Dermis lymphatic vessel endothelial cell (primary cell): ENCODE results near the gene TCF19. TPM values are rescaled to one million over a fixed set of nuclear protein-coding genes. Genes with fewer than 3 reads are reported as not detected.

Source experiments
- total RNA-seq: library from RNA; depleted of rRNA; stranded (reverse); fragments of >200 nt; gene quantifications from 2 replicates; pipeline ENCODE4 v1.2.1, GENCODE V29; 2014

The TCF19 gene
- 4.4 and 8.8 TPM in 2 replicates for total RNA-seq

DNA sequence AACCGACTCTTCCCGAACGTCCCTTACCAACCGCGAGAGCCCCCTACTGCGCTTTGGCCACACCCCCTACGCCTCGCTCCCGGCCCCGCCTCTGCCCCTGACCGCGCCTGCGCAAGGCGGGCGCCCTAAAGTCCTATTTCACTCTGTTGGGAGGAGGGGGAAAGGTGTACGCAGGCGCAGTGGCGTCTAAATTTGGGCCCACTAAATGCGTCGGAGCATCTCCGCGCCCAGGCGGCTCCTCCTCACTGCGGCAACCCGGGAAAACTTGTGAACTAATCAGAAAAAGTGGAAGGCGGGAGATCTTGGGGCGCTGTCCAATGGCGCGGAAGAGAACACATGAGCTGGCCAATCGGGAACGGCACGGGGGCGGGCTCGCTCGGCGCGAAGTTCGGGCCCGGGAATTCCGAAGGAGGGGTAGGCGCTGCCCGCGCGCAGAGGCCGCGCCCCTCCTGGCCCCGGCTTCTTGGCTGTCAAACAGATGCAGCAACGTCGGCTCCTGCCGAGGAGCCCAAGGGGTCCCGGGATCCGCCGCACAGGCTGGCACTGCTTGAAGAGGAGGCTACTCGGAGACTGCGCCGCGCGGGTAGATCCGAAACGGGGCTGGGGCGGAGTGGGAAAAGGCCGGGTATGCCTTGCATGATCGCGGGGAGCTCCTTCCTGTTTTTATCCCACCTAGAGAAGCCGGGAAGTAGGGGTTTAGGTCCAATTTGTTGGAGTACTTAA, at the start of gene TCF19:
Gene TCF19 (plus strand): TSS at position 450 of the 723 bp plus-strand sequence. CDS start 881 bp downstream, outside the sequence.

GRCh38 chr6:31112478-31112877, 45.9 kb upstream of the TCF19 start, which contains the start of gene C6orf15:
Gene C6orf15 (minus strand): TSS chr6:31112575. CDS start chr6:31112555, 20 bp downstream.

GRCh38 chr6:31114541-31114878, 43.9 kb upstream of the TCF19 start, which contains the start of gene PSORS1C1:
Gene PSORS1C1 (plus strand): TSS chr6:31114800. CDS start chr6:31129633, 14,833 bp downstream.

DNA sequence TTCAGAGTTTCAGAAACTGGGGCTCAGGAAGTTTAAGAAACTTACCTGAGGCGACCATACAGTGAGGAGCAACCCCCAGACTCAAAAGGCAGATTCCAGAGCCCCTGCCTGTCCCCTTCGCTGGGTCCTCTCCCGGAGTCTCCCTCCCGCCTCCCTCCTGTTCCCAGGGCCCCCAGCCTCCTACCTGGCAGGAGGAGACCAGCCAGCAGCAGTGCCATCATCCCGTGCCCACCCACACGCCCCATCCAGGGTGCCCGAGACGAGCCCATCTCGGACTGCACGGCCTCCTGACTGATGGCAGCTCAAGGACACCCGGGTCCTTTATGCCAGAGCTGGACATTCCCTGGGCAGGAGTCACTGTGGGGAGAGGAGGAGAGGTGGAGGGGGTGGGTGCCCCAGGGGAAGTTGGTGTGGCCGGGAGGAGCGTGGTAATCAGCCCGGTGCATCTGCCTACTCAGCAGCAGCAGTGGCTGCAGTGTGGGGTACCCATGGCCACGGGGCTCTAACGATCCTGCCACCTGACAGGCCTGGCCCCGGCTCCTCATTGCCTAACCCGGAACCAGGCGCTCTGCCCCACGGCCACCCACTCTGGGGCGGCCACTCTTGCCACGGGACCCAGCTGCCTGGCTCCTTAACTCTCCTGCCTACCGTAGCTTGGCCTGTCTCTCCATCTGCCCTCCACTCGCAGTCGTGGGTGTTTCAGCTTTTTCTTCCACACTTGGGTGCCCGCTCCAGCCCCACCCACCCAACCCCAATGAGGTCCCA, 38.1 kb upstream of the TCF19 start, which contains the start of gene CDSN:
Gene CDSN (minus strand): TSS at position 296 of the 765 bp plus-strand sequence. CDS start 27 bp downstream, at position 269.

GRCh38 chr6:31138982-31139381, 19.4 kb upstream of the TCF19 start, which contains the start of gene PSORS1C2:
Gene PSORS1C2 (minus strand): TSS chr6:31139066. CDS start chr6:31139026, 40 bp downstream.

GRCh38 chr6:31157513-31158139, 763 bp upstream of the TCF19 start, which contains the start of gene CCHCR1:
Gene CCHCR1 (minus strand): TSS chr6:31157802. CDS start chr6:31157600, 202 bp downstream.

DNA sequence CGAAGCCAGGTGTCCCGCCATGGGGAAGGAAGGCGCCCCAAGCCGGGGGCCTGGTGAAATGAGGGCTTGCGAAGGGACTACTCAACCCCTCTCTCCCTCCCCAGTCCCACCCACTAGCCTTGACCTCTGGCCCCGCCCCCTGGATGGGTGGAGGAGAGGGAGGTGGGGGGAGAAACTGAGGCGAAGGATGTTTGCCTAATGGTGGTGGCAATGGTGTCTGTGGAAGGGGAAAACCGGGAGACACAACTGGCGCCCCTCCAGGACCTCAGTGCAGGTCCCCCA, 12.2 kb downstream of the TCF19 start, which contains the start of gene POU5F1:
Gene POU5F1 (minus strand): TSS at position 83 of the 282 bp plus-strand sequence. CDS start 62 bp downstream, at position 21.

Other genes with a start within 250 kb of the TCF19 start
- 9.6 and 11.0 TPM in 2 replicates for gene VARS2, start 244.4 kb upstream of the TCF19 start, total RNA-seq
- not detected in 2 replicates for gene SFTA2, start 226.4 kb upstream of the TCF19 start, total RNA-seq
- gene MUCL3, start 217.6 kb upstream of the TCF19 start, total RNA-seq = not detected in 2 replicates
- gene MUC21, start 174.9 kb upstream of the TCF19 start, total RNA-seq = not detected in 2 replicates
- gene MUC22, start 148.1 kb upstream of the TCF19 start, total RNA-seq = not detected in 2 replicates
- not detected in 2 replicates for gene C6orf15, start 46.0 kb upstream of the TCF19 start, total RNA-seq
- gene PSORS1C1, start 43.8 kb upstream of the TCF19 start, total RNA-seq = 3.7 and 4.0 TPM in 2 replicates
- under 0.01 TPM in 1 of 2 replicates, not detected in the other for gene CDSN, start 38.1 kb upstream of the TCF19 start, total RNA-seq
- gene PSORS1C2, start 19.5 kb upstream of the TCF19 start, total RNA-seq = not detected in 2 replicates
- gene CCHCR1, start 787 bp upstream of the TCF19 start, total RNA-seq = 9.3 and 9.6 TPM in 2 replicates
- gene POU5F1, start 12.1 kb downstream of the TCF19 start, total RNA-seq = not detected in 2 replicates
- gene HLA-C, start 113.5 kb downstream of the TCF19 start, total RNA-seq = 288 and 354 TPM in 2 replicates
- 326 and 346 TPM in 2 replicates for gene HLA-B, start 198.6 kb downstream of the TCF19 start, total RNA-seq
- 18.2 and 51.9 TPM in 2 replicates for gene MICA, start 245.0 kb downstream of the TCF19 start, total RNA-seq